Osteoblast (primary cell): ENCODE results near the gene TACR3. TPM values are rescaled to one million over a fixed set of nuclear protein-coding genes. Genes with fewer than 3 reads are reported as not detected.
"Not testable (repeated sequence)": the region's sequence is repeated elsewhere in the genome, so short reads cannot be mapped to it uniquely, and the experiment has no call there.

Source experiments
- DNase-seq: peaks from one replicate; pipeline ENCODE4 v3.0.0; 2011; ENCODE audit warnings: low spot score, mixed read lengths; ENCODE audit not compliant: insufficient read length; ENCODE audit errors: missing footprints
- H2AFZ ChIP-seq: 2 replicates; pipeline ENCODE4 v1.6.0; 2011; ENCODE audit warnings: mild to moderate bottlenecking, low read length
- H3K27ac ChIP-seq: 2 replicates; pipeline ENCODE4 v1.5.1; 2011; ENCODE audit warnings: mild to moderate bottlenecking, low read depth, low read length, moderate library complexity
- H3K27me3 ChIP-seq: 2 replicates; pipeline ENCODE4 v1.6.0; 2012; ENCODE audit warnings: mild to moderate bottlenecking, control low read depth, inconsistent platforms, low read length, moderate library complexity; ENCODE audit not compliant: insufficient read depth
- H3K36me3 ChIP-seq: 2 replicates; pipeline ENCODE4 v1.5.1; 2011; ENCODE audit warnings: mild to moderate bottlenecking, low read length, control low read depth, moderate library complexity; ENCODE audit not compliant: insufficient read depth
- H3K4me1 ChIP-seq: 2 replicates; pipeline ENCODE4 v1.5.1; 2011; ENCODE audit warnings: mild to moderate bottlenecking, low read length, control low read depth, moderate library complexity; ENCODE audit not compliant: insufficient read depth
- H3K4me2 ChIP-seq: 2 replicates; pipeline ENCODE4 v1.6.0; 2011; ENCODE audit warnings: mild to moderate bottlenecking, low read length; ENCODE audit not compliant: insufficient read depth
- H3K4me3 ChIP-seq: fragments of 200-600 bp; sonication (generic); 3 replicates; pipeline ENCODE4 v1.5.1; 2012; ENCODE audit warnings: mild to moderate bottlenecking, low read length, inconsistent platforms; ENCODE audit not compliant: insufficient read depth
- H3K79me2 ChIP-seq: 2 replicates; pipeline ENCODE4 v1.6.0; 2012; ENCODE audit warnings: mild to moderate bottlenecking, low read length, control low read depth, inconsistent platforms; ENCODE audit not compliant: insufficient read depth
- H3K9me3 ChIP-seq: 2 replicates; pipeline ENCODE4 v1.5.1; 2011; ENCODE audit warnings: low read depth, low read length, control low read depth
- H4K20me1 ChIP-seq: 2 replicates; pipeline ENCODE4 v1.6.0; 2012; ENCODE audit warnings: mild to moderate bottlenecking, low read length, control low read depth; ENCODE audit not compliant: insufficient read depth
- total RNA-seq: library from RNA; depleted of rRNA; stranded (reverse); fragments of >200 nt; gene quantifications from 2 replicates; pipeline ENCODE4 v1.2.3, GENCODE V29; 2012
- TF ChIP-seq, protein P1 (sequence below): IDR thresholded peaks from 2 replicates; pipeline ENCODE4 v1.5.1; 2011; ENCODE audit warnings: mild to moderate bottlenecking, low read depth, low read length, moderate library complexity; ENCODE audit errors: extremely low read depth

Gene TACR3
- total RNA-seq, 1 donor = not detected

GRCh38 chr4:103719105-103719829 is 518 bp downstream of the TACR3 start:
- no peaks in the 10 kb centered on the region for H3K36me3 ChIP-seq
- H4K20me1 ChIP-seq = no peaks in the 10 kb centered on the region
- TF ChIP-seq, protein P1, sequence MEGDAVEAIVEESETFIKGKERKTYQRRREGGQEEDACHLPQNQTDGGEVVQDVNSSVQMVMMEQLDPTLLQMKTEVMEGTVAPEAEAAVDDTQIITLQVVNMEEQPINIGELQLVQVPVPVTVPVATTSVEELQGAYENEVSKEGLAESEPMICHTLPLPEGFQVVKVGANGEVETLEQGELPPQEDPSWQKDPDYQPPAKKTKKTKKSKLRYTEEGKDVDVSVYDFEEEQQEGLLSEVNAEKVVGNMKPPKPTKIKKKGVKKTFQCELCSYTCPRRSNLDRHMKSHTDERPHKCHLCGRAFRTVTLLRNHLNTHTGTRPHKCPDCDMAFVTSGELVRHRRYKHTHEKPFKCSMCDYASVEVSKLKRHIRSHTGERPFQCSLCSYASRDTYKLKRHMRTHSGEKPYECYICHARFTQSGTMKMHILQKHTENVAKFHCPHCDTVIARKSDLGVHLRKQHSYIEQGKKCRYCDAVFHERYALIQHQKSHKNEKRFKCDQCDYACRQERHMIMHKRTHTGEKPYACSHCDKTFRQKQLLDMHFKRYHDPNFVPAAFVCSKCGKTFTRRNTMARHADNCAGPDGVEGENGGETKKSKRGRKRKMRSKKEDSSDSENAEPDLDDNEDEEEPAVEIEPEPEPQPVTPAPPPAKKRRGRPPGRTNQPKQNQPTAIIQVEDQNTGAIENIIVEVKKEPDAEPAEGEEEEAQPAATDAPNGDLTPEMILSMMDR = no peak
- H3K4me3 ChIP-seq = no peak overlapping the region
- no peak for DNase-seq
- no peaks in the 10 kb centered on the region for H3K9me3 ChIP-seq
- H2AFZ ChIP-seq = no peak overlapping the region
- no peak overlapping the region for H3K27ac ChIP-seq
- no peaks in the 10 kb centered on the region for H3K4me1 ChIP-seq
- H3K4me2 ChIP-seq = no peak overlapping the region
- no peaks in the 10 kb centered on the region for H3K27me3 ChIP-seq
- H3K79me2 ChIP-seq = no peaks in the 10 kb centered on the region

DNA sequence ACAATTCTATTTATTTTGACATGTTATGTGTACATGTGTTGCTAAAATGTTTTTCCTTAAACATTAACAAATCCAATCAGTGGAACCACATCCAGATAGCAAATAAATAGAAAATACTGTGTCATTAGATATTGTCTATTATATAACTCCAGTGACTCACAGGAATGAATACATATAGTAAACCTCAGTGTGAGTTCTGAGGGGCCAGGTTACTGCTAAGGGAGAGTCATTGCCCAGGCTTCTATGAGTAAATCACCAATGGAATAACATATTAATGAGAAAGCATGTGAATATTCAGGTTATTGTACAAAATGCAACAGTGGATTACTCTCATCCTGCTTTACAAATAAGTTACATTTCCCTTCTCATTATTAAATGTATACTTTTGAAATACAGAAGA is 27.2 kb downstream of the TACR3 start:
- no peaks in the 10 kb centered on the region for H3K79me2 ChIP-seq
- no peak overlapping the region for H3K4me2 ChIP-seq
- no peak for DNase-seq
- no peak overlapping the region for H2AFZ ChIP-seq
- H3K4me1 ChIP-seq = no peaks in the 10 kb centered on the region
- no peaks in the 10 kb centered on the region for H4K20me1 ChIP-seq
- no peaks in the 10 kb centered on the region for H3K27me3 ChIP-seq
- no peaks in the 10 kb centered on the region for H3K36me3 ChIP-seq
- no peak overlapping the region for H3K4me3 ChIP-seq
- no peaks in the 10 kb centered on the region for H3K9me3 ChIP-seq
- H3K27ac ChIP-seq = no peak overlapping the region
- TF ChIP-seq, protein P1 = no peak

DNA sequence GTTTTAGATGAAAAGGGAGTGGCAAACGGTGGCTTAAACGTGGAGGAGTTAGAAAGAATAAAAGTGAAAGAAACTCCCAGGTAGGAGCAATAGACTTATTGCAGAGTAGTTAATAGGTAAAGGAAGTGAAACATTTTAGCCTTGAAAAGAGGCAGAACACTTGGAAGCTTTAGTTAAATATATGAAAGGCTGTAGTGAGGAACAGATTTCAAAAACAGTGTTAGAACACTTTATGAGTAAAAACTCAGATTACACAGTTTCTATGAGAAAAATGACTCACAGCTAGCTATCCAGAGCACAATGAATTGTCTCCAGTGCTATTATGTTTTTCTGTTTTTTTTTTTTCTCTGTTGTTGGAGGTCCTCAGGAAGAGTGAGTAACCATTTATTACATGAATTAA is 45.8 kb downstream of the TACR3 start:
- Histone ChIP-seq H4K20me1 (no peaks in the 10 kb centered on the region), H3K27ac (no peak overlapping the region), H3K4me3 (no peak overlapping the region), H3K4me1 (no peaks in the 10 kb centered on the region), H3K79me2 (no peaks in the 10 kb centered on the region), H3K27me3 (no peaks in the 10 kb centered on the region), H3K4me2 (no peak overlapping the region), H3K9me3 (peaks cover 2% of the 10 kb centered on the region), H3K36me3 (no peaks in the 10 kb centered on the region), H2AFZ (no peak overlapping the region)
- DNase-seq = no peak
- TF ChIP-seq, protein P1 = no peak

GRCh38 chr4:103666764-103667163 is 53.0 kb downstream of the TACR3 start:
- H2AFZ ChIP-seq, H3K4me2 ChIP-seq, H3K36me3 ChIP-seq: not testable (repeated sequence)

More at GRCh38 chr4:103666764-103667163, 53.0 kb downstream of the TACR3 start:
- H4K20me1 ChIP-seq, H3K4me1 ChIP-seq, H3K27ac ChIP-seq, H3K27me3 ChIP-seq, H3K9me3 ChIP-seq, H3K79me2 ChIP-seq, DNase-seq, H3K4me3 ChIP-seq: not testable (repeated sequence)
